NT2/D1 (cell line): Measurements from ENCODE around the gene S100A14.
"Not testable (repeated sequence)": the region's sequence is repeated elsewhere in the genome, so short reads cannot be mapped to it uniquely, and the experiment has no call there.

Source experiments
- DNase-seq: peaks from one replicate; pipeline ENCODE4 v3.0.0-alpha.2; 2011; ENCODE audit warnings: low read depth, low spot score
- H3K27me3 ChIP-seq: 2 replicates; pipeline ENCODE4 v1.6.0; 2011; ENCODE audit warnings: mild to moderate bottlenecking; ENCODE audit not compliant: insufficient read length, insufficient read depth
- H3K36me3 ChIP-seq: 2 replicates; pipeline ENCODE4 v1.6.1; 2011; ENCODE audit warnings: mild to moderate bottlenecking, low read length, mixed read lengths; ENCODE audit not compliant: insufficient read depth, insufficient read length
- H3K4me1 ChIP-seq: 2 replicates; pipeline ENCODE4 v1.5.1; 2011; ENCODE audit not compliant: insufficient read depth, insufficient read length
- H3K4me3 ChIP-seq: 2 replicates; pipeline ENCODE4 v1.5.1; 2011; ENCODE audit warnings: low read depth; ENCODE audit not compliant: insufficient read length
- H3K9ac ChIP-seq: 2 replicates; pipeline ENCODE4 v1.6.0; 2011; ENCODE audit warnings: low read depth; ENCODE audit not compliant: insufficient read length
- H3K9me3 ChIP-seq: 2 replicates; pipeline ENCODE4 v1.5.1; 2011; ENCODE audit warnings: mild to moderate bottlenecking, low read length; ENCODE audit not compliant: insufficient read depth
- SUZ12 ChIP-seq: IDR thresholded peaks from 2 replicates; pipeline ENCODE4 v1.6.1; 2011; ENCODE audit not compliant: insufficient read length, insufficient read depth; ENCODE audit errors: extremely low read depth
- YY1 ChIP-seq: IDR thresholded peaks from 2 replicates; pipeline ENCODE4 v1.6.1; 2011; ENCODE audit not compliant: insufficient read length, insufficient read depth
- ZNF274 ChIP-seq: IDR thresholded peaks from 2 replicates; pipeline ENCODE4 v1.6.1; 2011; ENCODE audit warnings: mild to moderate bottlenecking, low read depth, low read length

S100A14 gene

GRCh38 chr1:153598309-153599172 is 17.6 kb downstream of the S100A14 start:
- peaks cover 14% of the 10 kb centered on the region for H3K4me1 ChIP-seq
- no peaks in the 10 kb centered on the region for H3K9me3 ChIP-seq
- DNase-seq: peak; percentile 94
- TF ChIP-seq YY1: no peak
- TF ChIP-seq ZNF274: no peak
- TF ChIP-seq SUZ12: no peak
- peak overlapping the region; percentile 37 for H3K9ac ChIP-seq
- H3K4me3 ChIP-seq: no peak overlapping the region
- H3K27me3 ChIP-seq: no peaks in the 10 kb centered on the region
- H3K36me3 ChIP-seq: no peaks in the 10 kb centered on the region

GRCh38 chr1:153597206-153597605 is 18.9 kb downstream of the S100A14 start:
- H3K4me1 ChIP-seq: peaks cover 14% of the 10 kb centered on the region
- no peak for DNase-seq
- H3K36me3 ChIP-seq: no peaks in the 10 kb centered on the region
- H3K9ac ChIP-seq: no peak overlapping the region
- no peaks in the 10 kb centered on the region for H3K9me3 ChIP-seq
- H3K27me3 ChIP-seq: no peaks in the 10 kb centered on the region
- TF ChIP-seq YY1 (no peak), ZNF274 (no peak), SUZ12 (no peak)
- no peak overlapping the region for H3K4me3 ChIP-seq

- H3K27me3 ChIP-seq: no peaks in the 10 kb centered on the region
- no peaks in the 10 kb centered on the region for H3K9me3 ChIP-seq
- no peak overlapping the region for H3K4me3 ChIP-seq
- no peaks in the 10 kb centered on the region for H3K36me3 ChIP-seq
- no peak overlapping the region for H3K9ac ChIP-seq
- no peak for TF ChIP-seq YY1
- no peak for TF ChIP-seq ZNF274
- TF ChIP-seq SUZ12: no peak
- DNase-seq: no peak
- H3K4me1 ChIP-seq: peaks cover under 1% of the 10 kb centered on the region
Measured at GRCh38 chr1:153592748-153593147, 23.4 kb downstream of the S100A14 start.

- Histone ChIP-seq H3K36me3 (no peaks in the 10 kb centered on the region), H3K9ac (no peak overlapping the region), H3K27me3 (no peaks in the 10 kb centered on the region), H3K9me3 (no peaks in the 10 kb centered on the region), H3K4me3 (no peak overlapping the region), H3K4me1 (peaks cover 5% of the 10 kb centered on the region)
- no peak for DNase-seq
- TF ChIP-seq YY1 (no peak), ZNF274 (no peak), SUZ12 (no peak)
Measured at GRCh38 chr1:153588482-153588881, 27.6 kb downstream of the S100A14 start.

- H3K9me3 ChIP-seq, H3K36me3 ChIP-seq, DNase-seq, H3K9ac ChIP-seq, H3K4me3 ChIP-seq, H3K27me3 ChIP-seq, H3K4me1 ChIP-seq: not testable (repeated sequence)
Measured at GRCh38 chr1:153588033-153588432, 28.1 kb downstream of the S100A14 start.

GRCh38 chr1:153587314-153587713 is 28.8 kb downstream of the S100A14 start:
- H3K9ac ChIP-seq: no peak overlapping the region
- H3K4me1 ChIP-seq: peaks cover 5% of the 10 kb centered on the region
- TF ChIP-seq SUZ12 (no peak), YY1 (no peak), ZNF274 (no peak)
- DNase-seq: no peak
- H3K9me3 ChIP-seq: no peaks in the 10 kb centered on the region
- no peaks in the 10 kb centered on the region for H3K36me3 ChIP-seq
- no peak overlapping the region for H3K4me3 ChIP-seq
- no peaks in the 10 kb centered on the region for H3K27me3 ChIP-seq

- Histone ChIP-seq H3K36me3 (no peaks in the 10 kb centered on the region), H3K4me1 (peaks cover 5% of the 10 kb centered on the region), H3K9me3 (peaks cover 9% of the 10 kb centered on the region; the same call in 1 of the 2 replicates), H3K4me3 (no peak overlapping the region), H3K27me3 (no peaks in the 10 kb centered on the region), H3K9ac (no peak overlapping the region)
- no peak for DNase-seq
- TF ChIP-seq YY1 (no peak), ZNF274 (no peak), SUZ12 (no peak)
Measured at GRCh38 chr1:153586347-153586746, 29.8 kb downstream of the S100A14 start.
